OCI-LY7 (cell line): Measurements from ENCODE around the gene FANCC.

ENCODE experiments used
- EZH2phosphoT487 ChIP-seq: fragments of 200-600 bp; sonication (generic); IDR thresholded peaks from 2 replicates; pipeline ENCODE4 v1.6.1; 2018; ENCODE audit warnings: low read depth, borderline replicate concordance, mild to moderate bottlenecking, mixed run types, antibody characterized with exemption, low read length, moderate library complexity, mixed read lengths
- TF ChIP-seq, protein P1 (sequence below): fragments of 200-600 bp; sonication (generic); conservative IDR thresholded peaks from 2 replicates; pipeline ENCODE4 v1.5.1; 2014; ENCODE audit warnings: mild to moderate bottlenecking, antibody characterized with exemption, low read length, moderate library complexity, mixed read lengths

DNA sequence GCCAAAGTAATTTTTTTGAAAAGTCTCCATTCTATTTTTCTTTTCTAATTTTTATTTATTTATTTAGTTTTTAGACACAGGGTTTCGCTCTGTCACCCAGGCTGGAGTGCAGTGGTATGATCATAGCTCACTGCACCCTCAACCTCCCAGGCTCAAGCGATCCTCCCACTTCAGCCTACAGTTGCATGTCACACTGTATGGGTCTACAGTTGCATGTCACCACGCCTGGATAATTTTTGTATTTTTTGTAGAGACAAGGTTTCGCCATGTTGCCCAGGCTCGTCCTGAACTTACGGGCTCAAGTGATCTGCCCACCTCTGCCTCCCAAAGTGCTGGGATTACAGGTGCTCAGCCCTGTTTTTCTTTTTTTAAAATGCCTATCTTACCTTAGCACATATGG lies 10.7 kb downstream of the FANCC start:
- TF ChIP-seq, protein P1, sequence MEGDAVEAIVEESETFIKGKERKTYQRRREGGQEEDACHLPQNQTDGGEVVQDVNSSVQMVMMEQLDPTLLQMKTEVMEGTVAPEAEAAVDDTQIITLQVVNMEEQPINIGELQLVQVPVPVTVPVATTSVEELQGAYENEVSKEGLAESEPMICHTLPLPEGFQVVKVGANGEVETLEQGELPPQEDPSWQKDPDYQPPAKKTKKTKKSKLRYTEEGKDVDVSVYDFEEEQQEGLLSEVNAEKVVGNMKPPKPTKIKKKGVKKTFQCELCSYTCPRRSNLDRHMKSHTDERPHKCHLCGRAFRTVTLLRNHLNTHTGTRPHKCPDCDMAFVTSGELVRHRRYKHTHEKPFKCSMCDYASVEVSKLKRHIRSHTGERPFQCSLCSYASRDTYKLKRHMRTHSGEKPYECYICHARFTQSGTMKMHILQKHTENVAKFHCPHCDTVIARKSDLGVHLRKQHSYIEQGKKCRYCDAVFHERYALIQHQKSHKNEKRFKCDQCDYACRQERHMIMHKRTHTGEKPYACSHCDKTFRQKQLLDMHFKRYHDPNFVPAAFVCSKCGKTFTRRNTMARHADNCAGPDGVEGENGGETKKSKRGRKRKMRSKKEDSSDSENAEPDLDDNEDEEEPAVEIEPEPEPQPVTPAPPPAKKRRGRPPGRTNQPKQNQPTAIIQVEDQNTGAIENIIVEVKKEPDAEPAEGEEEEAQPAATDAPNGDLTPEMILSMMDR: no peak
- TF ChIP-seq EZH2phosphoT487: no peak
